ENCODE data around the gene ZNF565.
A peak's percentile ranks its signal among the peaks of the same experiment; 100 is the strongest.
"Not testable (repeated sequence)": the region's sequence is repeated elsewhere in the genome, so short reads cannot be mapped to it uniquely, and the experiment has no call there.

Gene ZNF565

DNA sequence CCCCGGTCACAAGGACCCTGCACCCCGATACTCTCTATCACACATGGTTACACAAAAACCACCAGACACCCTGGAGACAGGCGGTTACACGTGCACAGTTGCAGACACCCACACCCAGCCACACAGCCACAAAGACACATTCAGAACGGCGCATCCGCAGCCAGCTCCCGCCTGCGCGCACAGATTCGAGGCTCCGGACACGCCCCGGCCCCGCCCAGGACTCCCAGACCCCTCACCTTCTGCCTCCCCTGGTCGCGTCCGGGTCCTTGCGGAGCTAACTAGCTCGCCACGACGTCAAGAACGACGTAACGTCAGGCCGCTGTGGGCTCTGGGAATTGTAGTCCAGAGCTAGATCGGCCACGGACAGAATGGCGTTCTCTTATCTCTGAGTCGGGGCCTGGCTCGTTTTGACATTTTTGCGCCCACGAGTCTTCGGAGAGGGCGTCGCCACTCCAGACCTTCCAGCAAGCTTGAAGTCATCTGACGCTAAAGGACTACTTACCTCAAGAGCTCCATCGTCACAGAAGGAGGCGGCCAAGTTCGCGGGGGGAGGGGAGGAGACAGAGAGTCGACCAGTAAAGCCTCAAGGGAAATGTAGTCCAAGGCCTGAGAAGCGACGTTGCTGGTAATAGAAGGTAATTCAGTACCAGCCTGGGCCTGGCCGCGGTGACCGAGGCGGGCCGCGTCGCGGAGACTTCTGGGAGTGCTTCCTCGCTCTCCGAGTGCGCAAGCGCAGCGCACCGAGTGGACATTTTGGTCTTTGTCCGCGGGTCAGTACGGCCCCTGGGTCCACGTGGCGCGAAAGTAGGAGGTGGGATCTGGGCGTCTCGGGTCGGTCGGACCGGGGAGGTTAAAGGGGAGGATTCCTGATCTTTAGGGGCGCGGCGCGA is at the start of gene ZNF565, which contains the start of gene ZNF146:
TSS of gene ZNF565 (minus strand) at position 280 of the 890 bp plus-strand sequence. CDS start 12,680 bp downstream, outside the sequence.
TSS of gene ZNF146 (plus strand) at position 721 of the 890 bp plus-strand sequence. CDS start 21,335 bp downstream, outside the sequence.
- peak; percentile 92 to 99 for DNase-seq (ENCODE audit: extremely low read depth in 1 of 2, low read depth in 1 of 2)

DNA sequence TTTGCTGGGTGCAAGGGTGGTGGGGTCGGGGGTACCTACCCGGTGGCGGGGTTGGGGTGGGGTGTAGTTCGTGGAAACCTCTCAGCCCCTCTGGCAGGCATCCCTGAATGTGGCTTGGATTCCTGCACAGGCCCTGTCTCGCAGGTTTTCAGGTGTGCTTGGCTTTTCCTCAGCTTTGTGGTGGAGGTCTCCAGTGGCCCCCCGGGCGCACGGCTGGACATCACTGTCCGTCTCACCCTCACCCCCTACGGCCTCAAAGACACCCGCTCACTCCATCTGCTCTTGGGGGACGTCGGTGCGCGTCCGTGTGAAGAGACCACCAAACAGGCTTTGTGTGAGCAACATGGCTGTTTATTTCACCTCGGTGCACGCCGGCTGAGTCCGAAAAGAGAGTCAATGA is 44.7 kb upstream of the ZNF565 start:
- no peak for DNase-seq (ENCODE audit: extremely low read depth in 1 of 2, low read depth in 1 of 2)

DNA sequence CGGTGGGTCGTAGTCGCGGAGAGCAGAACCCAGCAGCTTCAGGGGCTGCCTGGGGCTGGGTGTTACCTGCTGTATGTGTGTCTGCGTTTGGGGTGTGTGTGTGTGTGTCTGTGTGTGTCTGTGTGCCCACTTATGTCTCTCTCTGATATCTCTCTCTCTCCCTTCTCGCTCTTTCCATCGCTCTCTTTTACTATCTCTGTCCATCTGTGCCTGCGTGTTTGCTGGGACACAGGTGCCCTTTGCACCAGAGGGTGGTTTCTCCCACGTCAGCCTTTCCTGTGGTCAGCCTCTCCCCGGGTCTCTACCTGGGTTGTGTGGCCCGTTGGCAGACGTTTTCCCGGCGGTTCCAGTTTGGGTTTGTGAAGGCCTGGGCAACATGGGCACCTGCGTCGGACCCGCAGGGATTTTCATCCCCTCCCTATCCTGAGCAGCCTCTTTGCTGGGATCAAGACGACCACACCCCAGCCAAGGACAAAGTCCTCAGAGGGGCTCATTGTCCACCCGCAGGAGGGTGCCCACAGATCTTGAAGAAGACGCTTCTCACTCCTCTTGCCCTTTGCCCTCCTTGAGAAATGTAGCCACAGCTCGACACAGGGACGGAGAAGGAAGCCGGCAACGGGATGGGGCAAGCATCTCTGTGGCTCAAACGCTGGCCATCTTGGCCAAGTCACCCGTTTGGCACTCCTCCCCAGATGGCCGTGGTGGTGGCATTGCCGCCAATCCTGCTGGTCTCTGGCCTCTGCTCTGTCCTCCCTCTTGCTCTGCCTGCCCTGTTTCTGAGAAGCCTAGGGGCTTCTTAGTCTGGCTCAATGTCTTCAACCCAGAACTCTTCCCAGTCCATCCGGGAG is 43.8 kb upstream of the ZNF565 start:
- DNase-seq (ENCODE audit: extremely low read depth in 1 of 2, low read depth in 1 of 2): no peak

DNA sequence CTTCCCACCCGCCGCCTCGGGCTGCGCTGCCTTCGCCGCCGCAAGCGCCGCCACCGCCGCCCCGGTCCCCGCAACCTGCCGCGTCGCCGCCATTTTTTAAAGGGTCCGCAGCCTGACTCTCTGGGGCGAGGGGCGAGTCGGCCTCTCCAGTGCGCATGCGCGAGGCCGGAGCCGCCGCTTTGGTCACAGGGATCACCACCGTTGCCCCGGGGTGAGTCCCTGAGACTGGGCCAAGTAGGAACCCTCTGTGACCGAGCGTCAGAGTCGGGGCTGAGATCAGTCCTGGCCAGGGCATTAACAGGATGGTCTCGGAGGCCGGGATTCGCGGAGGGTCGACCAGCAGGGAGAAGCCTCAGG is 43.0 kb upstream of the ZNF565 start:
- no peak for DNase-seq (ENCODE audit: extremely low read depth in 1 of 2, low read depth in 1 of 2)

DNA sequence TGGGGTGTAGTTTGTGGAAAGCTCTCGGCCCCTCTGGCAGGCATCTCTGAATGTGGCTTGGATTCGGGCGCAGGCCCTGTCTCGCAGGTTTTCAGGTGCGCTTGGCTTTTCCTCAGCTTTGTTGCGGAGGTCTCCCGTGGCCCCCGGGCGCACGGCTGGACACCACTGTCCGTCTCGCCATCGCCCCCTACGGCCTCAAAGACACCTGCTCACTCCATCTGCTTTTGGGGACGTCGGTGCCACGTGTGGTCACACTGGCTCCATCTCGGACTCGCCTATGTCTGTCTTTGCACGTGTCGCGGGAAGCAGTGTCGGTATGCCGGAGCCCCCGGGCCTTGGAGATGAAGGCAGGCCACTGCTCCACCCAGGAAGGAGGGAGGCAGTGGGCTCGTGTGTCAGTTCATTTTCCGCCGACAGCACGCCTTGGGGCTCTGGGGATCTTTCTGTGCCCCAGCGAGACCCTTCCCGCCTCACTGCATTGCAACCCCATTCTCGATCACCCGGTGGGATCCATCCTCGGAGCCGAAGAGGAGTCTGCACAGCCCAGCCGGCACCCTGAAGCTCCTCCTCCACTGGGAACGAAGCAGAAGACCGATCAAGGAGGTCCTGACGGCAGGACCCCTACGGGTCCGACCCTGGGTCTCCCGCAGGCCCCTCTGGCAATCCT is 42.5 kb upstream of the ZNF565 start:
- DNase-seq (ENCODE audit: extremely low read depth in 1 of 2, low read depth in 1 of 2): no peak

DNA sequence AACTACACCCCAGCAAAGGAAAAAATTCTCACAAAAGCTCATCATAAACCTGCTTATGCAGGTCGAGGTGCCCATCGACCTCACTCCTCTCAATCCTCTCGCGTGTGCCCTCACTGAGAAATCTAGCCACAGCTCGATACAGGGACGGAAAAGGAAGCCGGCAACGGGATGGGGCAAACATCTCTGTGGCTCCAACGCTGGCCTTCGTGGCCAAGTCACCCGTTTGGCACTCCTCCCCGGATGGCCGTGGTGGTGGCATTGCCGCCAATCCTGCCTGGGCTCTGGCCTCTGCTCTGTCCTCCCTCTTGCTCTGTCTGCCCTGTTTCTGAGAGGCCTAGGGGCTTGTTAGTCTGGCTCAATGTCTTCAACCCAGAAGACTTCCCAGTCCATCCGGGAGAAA is 41.6 kb upstream of the ZNF565 start:
- DNase-seq (ENCODE audit: extremely low read depth in 1 of 2, low read depth in 1 of 2): no peak

DNA sequence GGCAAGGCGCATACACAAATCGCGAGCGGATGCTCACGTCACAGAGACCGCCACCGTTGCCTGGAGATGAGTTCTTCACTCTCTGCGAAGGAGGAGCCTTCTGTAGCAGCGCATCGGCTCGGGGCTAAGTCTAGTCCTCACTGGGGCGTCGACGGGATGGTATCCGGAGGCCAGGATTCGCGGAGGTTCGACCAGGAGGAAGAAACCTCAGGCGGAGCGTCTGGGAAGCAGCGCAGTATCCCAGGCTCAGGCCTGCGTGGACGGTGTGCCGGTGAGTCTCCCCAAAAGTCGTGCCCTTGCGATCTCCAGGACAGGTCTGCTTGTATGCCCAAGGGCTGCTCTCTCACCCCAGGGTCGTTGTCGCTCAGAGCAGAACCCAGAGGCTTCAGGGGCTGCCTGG is 40.9 kb upstream of the ZNF565 start:
- no peak for DNase-seq (ENCODE audit: extremely low read depth in 1 of 2, low read depth in 1 of 2)

DNA sequence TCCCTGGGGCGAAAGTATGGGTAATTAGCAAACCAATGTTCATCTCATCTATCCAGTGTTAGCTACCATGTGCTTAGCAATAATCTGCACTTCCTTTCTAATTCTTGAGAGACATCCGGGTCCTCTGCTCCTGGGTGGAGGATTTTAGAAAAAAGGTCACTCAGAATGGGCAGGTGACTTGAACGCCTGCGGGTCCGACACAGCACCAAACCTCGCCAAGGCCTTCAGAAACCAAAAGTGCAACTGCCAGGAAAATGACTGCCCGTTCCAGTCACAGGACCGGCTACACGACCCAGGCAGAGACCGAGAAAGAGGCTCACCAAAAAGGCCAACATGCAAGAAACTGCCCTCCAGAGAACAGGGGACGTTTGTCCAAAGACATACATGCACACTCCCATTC is 40.4 kb upstream of the ZNF565 start:
- no peak for DNase-seq (ENCODE audit: extremely low read depth in 1 of 2, low read depth in 1 of 2)

DNA sequence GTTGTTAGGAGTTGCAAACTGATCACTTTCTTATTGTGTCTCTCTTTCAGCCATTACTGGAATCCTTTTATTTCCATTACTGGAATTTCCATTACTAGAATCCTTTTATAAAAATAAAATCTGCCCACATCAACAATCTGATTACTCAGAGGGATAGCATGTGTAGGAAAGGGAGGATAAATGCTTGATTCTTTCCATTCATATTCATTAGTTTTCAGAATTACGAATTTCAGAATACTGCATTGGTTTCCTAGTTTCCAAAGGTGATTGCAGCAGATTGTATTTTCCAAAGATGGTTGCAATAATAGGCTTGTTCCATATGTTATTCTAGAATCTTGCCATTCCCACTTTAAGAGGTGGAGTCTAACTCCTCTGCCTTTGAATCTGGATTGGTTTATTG is 37.6 kb upstream of the ZNF565 start:
- no peak for DNase-seq (ENCODE audit: extremely low read depth in 1 of 2, low read depth in 1 of 2)

DNA sequence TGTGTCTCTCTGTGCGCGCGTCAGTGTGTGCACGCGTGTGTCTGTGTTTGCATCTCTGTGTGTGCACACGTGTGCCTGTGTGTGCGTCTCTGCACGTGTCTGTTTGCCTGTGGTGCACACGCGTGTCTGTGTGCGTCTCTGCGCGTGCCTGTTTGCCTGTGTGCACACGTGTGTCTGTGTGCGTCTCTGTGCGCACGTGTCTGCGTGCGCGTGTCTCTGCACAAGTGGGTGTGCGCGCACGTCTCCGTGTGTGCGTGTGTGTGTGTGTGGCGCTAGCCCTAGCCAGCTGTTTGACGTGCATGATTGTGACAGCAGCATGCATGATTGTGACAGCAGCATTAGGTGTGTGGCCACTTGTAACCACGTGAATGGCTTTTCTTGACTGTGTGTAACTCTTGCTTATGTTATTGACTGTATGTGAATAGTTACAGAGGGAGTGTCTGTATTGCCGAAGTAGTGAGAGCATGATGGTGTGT is 31.6 kb upstream of the ZNF565 start:
- DNase-seq (ENCODE audit: extremely low read depth in 1 of 2, low read depth in 1 of 2): no peak

DNA sequence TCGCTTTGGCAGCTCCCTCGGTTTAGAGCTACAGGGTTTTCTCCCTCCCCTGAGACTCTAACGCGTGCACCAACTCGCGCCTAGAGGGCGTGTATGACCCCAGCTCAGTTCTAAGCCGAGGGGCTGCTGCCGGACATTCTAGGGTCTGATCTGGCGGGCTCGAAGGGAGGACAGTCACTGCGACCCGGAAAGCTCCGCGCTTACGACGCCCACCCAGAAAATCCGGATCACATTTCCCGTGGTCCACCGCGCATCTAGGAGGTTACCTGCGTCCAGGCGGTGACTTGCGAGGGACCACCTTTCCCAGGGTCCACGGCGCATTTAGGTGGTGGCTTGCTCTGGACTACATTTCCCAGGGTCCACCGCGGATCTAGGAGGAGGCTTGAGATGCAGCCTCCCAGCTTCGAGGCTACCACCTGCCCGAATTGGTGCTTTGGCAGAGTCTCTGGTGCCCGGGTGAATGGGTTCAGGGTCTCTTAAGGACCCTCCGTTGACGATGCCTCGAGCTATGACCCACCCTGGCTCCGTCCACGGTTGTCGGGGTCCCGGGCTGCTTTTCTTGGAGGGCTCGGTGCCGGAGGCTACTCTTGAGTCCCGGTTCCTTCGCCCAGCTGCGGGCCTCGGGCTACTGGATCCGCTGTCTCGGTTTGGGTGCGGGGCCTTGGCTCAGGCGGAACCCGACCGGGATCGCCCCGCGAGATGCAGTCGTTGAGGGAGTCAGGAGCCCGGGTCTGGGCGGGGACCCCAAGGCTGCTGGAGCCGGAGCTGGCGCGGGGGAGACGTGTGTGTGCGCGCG is 30.9 kb upstream of the ZNF565 start:
- no peak for DNase-seq (ENCODE audit: extremely low read depth in 1 of 2, low read depth in 1 of 2)

DNA sequence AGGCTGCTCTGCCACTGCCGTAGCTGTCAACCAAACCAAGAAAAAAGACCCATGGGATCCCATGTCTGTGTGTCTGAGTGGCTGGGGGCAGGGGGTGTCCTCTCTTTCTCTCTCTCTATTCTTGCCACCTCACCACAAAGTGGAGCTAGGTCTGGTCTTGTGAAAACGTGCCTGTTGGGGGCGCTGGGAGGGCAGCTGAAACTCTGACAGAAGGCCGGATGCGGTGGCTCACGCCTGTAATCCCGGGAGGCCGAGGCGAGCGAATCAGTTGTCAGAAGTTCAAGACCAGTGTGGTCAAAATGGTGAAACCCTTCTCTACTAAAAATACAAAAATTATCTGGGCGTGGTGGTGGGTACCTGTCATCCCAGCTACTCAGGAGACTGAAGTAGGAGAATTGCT is 29.6 kb upstream of the ZNF565 start:
- no peak for DNase-seq (ENCODE audit: extremely low read depth in 1 of 2, low read depth in 1 of 2)

DNA sequence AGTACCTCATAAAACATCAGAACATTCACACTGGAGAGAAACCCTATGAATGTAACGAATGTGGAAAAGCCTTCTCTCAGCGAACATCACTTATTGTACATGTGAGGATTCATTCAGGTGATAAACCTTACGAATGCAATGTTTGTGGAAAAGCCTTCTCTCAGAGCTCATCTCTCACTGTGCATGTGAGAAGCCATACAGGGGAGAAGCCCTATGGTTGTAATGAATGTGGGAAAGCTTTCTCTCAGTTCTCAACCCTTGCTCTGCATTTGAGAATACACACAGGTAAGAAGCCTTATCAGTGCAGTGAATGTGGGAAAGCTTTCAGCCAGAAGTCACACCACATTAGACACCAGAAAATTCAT is 22.5 kb upstream of the ZNF565 start:
- DNase-seq (ENCODE audit: extremely low read depth in 1 of 2, low read depth in 1 of 2): no peak

DNA sequence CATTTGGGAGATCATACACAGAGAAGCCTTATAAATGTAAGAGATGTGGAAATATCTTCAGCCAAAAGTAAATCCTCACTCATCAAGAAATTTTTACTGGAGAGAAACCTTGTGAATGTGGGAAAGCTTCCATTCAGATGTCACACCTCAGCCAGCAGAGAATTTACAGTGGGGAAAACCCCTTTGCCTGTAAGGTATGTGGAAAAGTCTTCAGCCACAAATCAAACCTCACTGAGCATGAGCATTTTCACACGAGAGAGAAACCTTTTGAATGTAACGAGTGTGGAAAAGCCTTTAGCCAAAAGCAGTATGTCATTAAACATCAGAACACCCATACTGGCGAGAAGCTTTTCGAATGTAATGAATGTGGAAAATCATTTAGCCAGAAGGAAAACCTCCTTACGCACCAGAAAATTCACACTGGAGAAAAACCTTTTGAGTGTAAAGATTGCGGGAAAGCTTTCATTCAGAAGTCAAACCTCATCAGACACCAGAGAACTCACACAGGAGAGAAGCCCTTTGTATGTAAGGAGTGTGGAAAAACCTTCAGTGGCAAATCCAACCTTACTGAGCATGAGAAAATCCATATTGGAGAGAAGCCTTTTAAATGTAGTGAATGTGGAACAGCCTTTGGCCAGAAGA is 22.0 kb upstream of the ZNF565 start:
- DNase-seq (ENCODE audit: extremely low read depth in 1 of 2, low read depth in 1 of 2): no peak

DNA sequence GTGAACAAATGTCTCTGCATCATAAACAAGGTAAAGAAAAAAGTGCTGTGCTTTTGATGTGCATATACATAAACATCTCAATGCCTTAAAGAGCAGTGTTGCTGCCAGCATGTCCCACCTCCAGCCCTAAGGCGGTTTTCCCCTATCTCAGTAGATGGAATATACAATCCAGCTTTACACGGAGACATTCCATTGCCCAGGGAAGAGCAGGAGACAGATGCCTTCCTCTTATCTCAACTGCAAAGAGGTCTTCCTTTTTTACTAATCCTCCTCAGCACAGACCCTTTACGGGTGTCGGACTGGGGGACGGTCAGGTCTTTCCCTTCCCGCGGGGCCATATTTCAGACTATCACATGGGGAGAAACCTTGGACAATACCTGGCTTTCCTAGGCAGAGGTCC is 19.2 kb upstream of the ZNF565 start:
- DNase-seq (ENCODE audit: extremely low read depth in 1 of 2, low read depth in 1 of 2): not testable (repeated sequence)

DNA sequence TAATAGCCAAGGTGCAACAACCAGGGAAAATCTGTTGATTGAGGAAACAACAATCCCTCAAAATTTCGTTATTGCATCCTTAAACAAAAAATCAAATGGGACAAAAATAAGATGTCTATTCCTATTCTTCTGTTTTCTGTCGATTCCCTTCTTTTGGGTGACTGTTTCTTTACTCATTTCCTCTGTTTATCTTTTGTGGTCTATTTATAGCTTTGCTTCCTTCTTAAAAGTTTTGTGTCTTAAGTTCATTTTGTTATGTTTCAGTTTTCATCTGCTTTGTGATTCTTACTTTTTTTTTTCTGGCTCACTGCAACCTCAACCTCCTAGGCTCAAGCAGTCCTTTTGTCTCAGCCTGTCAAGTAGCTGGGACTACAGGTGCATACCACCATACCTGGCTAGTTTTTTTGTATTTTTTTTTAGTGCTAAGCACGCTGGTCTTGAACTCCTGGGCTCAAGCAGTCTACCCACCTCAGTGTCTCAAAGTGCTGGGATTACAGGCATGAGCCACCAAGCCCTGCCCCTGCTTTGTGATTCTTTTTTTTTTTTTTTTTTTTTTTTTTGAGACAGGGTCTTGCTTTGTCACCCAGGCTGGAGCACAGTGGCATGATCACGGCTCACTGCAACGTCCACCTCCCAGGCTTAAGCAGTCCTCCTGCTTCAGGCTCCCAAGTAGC is 10.9 kb upstream of the ZNF565 start:
- DNase-seq (ENCODE audit: extremely low read depth in 1 of 2, low read depth in 1 of 2): no peak

DNA sequence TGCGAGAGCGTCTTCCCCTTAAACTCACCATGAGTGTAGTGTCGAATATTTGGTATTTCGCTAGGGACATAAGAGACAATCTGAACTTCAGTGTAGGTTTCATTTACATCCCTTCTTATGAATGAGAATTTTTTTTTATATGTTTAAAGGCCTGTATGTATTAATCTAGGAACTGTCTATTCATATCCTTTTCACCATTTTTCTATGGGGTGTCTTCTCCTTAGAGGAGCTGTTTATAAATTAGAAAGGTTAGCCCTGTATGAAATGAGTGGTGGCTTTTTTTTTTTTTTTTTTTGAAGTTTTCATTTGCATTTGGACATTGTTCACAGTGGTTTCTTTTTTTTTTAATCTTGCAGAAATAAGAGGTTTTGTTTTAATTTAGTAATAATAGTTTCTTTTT is 8.0 kb upstream of the ZNF565 start:
- DNase-seq (ENCODE audit: extremely low read depth in 1 of 2, low read depth in 1 of 2): no peak

DNA sequence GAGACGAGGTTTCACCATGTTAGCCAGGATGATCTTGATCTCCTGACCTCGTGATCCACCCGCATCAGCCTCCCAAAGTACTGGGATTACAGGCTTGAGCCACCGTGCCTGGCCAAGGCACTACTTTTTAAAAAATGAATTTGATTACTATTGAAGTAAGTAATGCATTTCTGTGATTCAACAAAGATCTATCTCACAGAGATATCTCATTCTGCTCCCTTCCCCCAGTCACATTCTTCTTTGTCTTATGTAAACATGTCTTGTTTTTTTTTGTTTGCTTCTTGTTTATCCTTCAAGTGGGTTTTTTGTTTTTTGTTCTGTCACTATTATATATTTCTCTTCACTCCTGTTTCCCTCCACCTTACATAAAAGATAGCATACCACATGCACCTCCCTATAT is 7.0 kb upstream of the ZNF565 start:
- DNase-seq (ENCODE audit: extremely low read depth in 1 of 2, low read depth in 1 of 2): no peak
